Measurements from ENCODE around the gene KLHL29.

Gene KLHL29

GRCh38 chr2:23673830-23674679 lies 289.1 kb downstream of the KLHL29 start:
- TF ChIP-seq, protein P1, sequence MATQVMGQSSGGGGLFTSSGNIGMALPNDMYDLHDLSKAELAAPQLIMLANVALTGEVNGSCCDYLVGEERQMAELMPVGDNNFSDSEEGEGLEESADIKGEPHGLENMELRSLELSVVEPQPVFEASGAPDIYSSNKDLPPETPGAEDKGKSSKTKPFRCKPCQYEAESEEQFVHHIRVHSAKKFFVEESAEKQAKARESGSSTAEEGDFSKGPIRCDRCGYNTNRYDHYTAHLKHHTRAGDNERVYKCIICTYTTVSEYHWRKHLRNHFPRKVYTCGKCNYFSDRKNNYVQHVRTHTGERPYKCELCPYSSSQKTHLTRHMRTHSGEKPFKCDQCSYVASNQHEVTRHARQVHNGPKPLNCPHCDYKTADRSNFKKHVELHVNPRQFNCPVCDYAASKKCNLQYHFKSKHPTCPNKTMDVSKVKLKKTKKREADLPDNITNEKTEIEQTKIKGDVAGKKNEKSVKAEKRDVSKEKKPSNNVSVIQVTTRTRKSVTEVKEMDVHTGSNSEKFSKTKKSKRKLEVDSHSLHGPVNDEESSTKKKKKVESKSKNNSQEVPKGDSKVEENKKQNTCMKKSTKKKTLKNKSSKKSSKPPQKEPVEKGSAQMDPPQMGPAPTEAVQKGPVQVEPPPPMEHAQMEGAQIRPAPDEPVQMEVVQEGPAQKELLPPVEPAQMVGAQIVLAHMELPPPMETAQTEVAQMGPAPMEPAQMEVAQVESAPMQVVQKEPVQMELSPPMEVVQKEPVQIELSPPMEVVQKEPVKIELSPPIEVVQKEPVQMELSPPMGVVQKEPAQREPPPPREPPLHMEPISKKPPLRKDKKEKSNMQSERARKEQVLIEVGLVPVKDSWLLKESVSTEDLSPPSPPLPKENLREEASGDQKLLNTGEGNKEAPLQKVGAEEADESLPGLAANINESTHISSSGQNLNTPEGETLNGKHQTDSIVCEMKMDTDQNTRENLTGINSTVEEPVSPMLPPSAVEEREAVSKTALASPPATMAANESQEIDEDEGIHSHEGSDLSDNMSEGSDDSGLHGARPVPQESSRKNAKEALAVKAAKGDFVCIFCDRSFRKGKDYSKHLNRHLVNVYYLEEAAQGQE (IDR thresholded peaks at IDR 0.05; ENCODE audit: insufficient replicate concordance, low read depth): peak; percentile 96
- TF ChIP-seq SPI1 (IDR thresholded peaks at IDR 0.05; ENCODE audit: borderline replicate concordance, low read depth): no peak
- no peak for TF ChIP-seq POLR2AphosphoS5 (IDR thresholded peaks at IDR 0.05; ENCODE audit: low read depth)
- TF ChIP-seq GABPA (IDR thresholded peaks at IDR 0.05; ENCODE audit: low read depth): no peak
- no peak overlapping the region for H3K27ac ChIP-seq (replicated peaks)
- no peaks in the 10 kb centered on the region for H3K27me3 ChIP-seq (ENCODE audit: insufficient read depth, poor library complexity, severe bottlenecking)
- H3K4me3 ChIP-seq (replicated peaks; ENCODE audit: insufficient read depth, low read length): no peak overlapping the region
- DNase-seq (ENCODE audit: low read depth in 1 of 2, low spot score in 1 of 2): no peak

DNA sequence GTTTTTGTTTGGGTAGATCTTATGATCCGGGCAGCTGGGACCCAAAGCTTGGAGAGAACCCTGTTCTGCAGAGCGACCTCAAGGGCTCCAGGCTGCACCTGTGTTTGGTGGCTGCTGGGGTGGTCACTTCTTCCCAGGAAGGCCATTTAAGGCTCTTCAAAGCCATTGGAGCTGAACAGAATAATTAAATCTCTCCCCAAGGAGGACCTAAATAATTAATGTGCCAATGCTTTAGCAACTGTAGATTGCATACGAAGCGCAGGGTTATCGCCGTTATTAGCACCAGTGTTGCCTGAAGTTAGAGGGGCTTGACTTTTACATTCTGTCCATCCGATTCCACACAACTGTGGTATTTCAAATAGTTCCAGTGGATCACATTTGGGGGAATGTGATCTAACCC lies 290.5 kb downstream of the KLHL29 start:
- no peak for TF ChIP-seq CTCF (IDR thresholded peaks at IDR 0.05; ENCODE audit: insufficient read depth, low read length)
- TF ChIP-seq, protein P1 (IDR thresholded peaks at IDR 0.05; ENCODE audit: insufficient replicate concordance, low read depth): no peak
- TF ChIP-seq POLR2AphosphoS5 (IDR thresholded peaks at IDR 0.05; ENCODE audit: low read depth): no peak
- no peak for TF ChIP-seq GABPA (IDR thresholded peaks at IDR 0.05; ENCODE audit: low read depth)
- no peak for TF ChIP-seq SPI1 (IDR thresholded peaks at IDR 0.05; ENCODE audit: borderline replicate concordance, low read depth)
- Histone ChIP-seq H3K4me3 (replicated peaks; ENCODE audit: insufficient read depth, low read length) (no peak overlapping the region), H3K27ac (replicated peaks) (no peak overlapping the region), H3K27me3 (ENCODE audit: insufficient read depth, poor library complexity, severe bottlenecking) (no peaks in the 10 kb centered on the region)
- DNase-seq (ENCODE audit: low read depth in 1 of 2, low spot score in 1 of 2): no peak

- H3K27ac ChIP-seq (replicated peaks): no peak overlapping the region
- TF ChIP-seq GABPA (IDR thresholded peaks at IDR 0.05; ENCODE audit: low read depth): no peak
- TF ChIP-seq CTCF (IDR thresholded peaks at IDR 0.05; ENCODE audit: insufficient read depth, low read length): no peak
- no peak for TF ChIP-seq SPI1 (IDR thresholded peaks at IDR 0.05; ENCODE audit: borderline replicate concordance, low read depth)
- TF ChIP-seq, protein P1 (IDR thresholded peaks at IDR 0.05; ENCODE audit: insufficient replicate concordance, low read depth): no peak
- TF ChIP-seq POLR2AphosphoS5 (IDR thresholded peaks at IDR 0.05; ENCODE audit: low read depth): no peak
- H3K4me3 ChIP-seq (replicated peaks; ENCODE audit: insufficient read depth, low read length): no peak overlapping the region
- DNase-seq (ENCODE audit: low read depth in 1 of 2, low spot score in 1 of 2): no peak
- no peaks in the 10 kb centered on the region for H3K27me3 ChIP-seq (ENCODE audit: insufficient read depth, poor library complexity, severe bottlenecking)
These were observed 292.9 kb downstream of the KLHL29 start for GRCh38 chr2:23677836-23678235.

All from HL-60 (cell line).